Parathyroid adenoma (tissue), 2 donors: ENCODE measurements around the gene USP31.

Experiments used
- H2AFZ ChIP-seq: fragments of 300-600 bp; sonication (generic); one replicate; pipeline ENCODE4 v1.7.0; 2017; ENCODE audit warnings: antibody characterized with exemption, mild to moderate bottlenecking
- H3K27ac ChIP-seq: fragments of 300-600 bp; sonication (generic); one replicate; pipeline ENCODE4 v1.7.0; 2017
- H3K27me3 ChIP-seq: fragments of 300-600 bp; sonication (generic); one replicate; pipeline ENCODE4 v1.7.0; 2017; ENCODE audit warnings: low read length; ENCODE audit not compliant: control insufficient read depth, insufficient read depth
- H3K36me3 ChIP-seq: fragments of 300-600 bp; sonication (generic); one replicate; pipeline ENCODE4 v1.7.0; 2017; ENCODE audit warnings: low read length; ENCODE audit not compliant: control insufficient read depth, insufficient read depth
- H3K4me1 ChIP-seq: fragments of 300-600 bp; sonication (generic); one replicate; pipeline ENCODE4 v1.7.0; 2017; ENCODE audit warnings: control low read depth
- H3K4me2 ChIP-seq: fragments of 300-600 bp; sonication (generic); one replicate; pipeline ENCODE4 v1.7.0; 2017; ENCODE audit warnings: low read length
- H3K4me3 ChIP-seq: fragments of 300-600 bp; sonication (generic); one replicate; pipeline ENCODE4 v1.7.0; 2017; ENCODE audit warnings: low read depth, low read length
- H3K79me2 ChIP-seq: fragments of 300-600 bp; sonication (generic); one replicate; pipeline ENCODE4 v1.7.0; 2017; ENCODE audit warnings: control low read depth
- H3K9ac ChIP-seq: fragments of 300-600 bp; sonication (generic); one replicate; pipeline ENCODE4 v1.7.0; 2017; ENCODE audit warnings: mild to moderate bottlenecking
- H3K9me3 ChIP-seq: fragments of 300-600 bp; sonication (generic); one replicate; pipeline ENCODE4 v1.7.0; 2017; ENCODE audit warnings: low read length; ENCODE audit not compliant: control insufficient read depth
- TF ChIP-seq, protein P1 (sequence below): fragments of 300-600 bp; sonication (generic); IDR thresholded peaks from one replicate; pipeline ENCODE4 v1.7.0; 2017; ENCODE audit warnings: antibody characterized with exemption, mild to moderate bottlenecking
- donor health status: primary hyperparathyroidism.

Gene USP31

DNA sequence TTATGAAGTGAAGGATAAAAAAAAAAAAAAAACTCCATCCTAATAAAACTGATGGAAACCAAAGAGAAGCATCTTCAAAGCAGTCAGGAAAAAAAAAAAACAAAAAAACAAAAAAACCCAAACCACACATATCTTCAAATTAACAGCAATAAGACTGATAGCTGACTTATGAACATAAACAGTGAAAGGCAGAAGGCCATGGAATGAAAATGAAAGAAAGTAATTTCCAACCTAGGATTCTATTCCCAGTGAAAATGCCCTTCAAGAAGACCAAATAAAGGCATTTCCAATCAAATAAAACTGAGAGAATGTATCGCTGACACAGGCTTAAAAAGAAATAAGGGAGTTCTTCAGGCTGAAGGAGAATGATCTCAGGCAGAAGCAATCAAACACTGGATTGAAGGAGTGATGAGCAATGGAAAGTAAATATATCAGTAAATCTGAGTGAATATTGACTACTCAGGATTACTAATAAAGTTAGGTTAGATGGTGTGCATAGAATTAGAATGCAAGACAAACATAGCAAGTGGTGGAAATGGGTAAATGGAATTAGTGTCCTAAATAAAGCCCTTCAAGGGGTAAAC lies 92.1 kb downstream of the USP31 start:
- Histone ChIP-seq H3K79me2 (no peaks in the 10 kb centered on the region), H3K27me3 (no peaks in the 10 kb centered on the region), H2AFZ (no peak overlapping the region), H3K36me3 (no peaks in the 10 kb centered on the region), H3K9me3 (no peaks in the 10 kb centered on the region), H3K4me3 (no peak overlapping the region), H3K4me1 (no peaks in the 10 kb centered on the region), H3K9ac (no peak overlapping the region), H3K4me2 (no peak overlapping the region), H3K27ac (no peak overlapping the region)
- TF ChIP-seq, protein P1, sequence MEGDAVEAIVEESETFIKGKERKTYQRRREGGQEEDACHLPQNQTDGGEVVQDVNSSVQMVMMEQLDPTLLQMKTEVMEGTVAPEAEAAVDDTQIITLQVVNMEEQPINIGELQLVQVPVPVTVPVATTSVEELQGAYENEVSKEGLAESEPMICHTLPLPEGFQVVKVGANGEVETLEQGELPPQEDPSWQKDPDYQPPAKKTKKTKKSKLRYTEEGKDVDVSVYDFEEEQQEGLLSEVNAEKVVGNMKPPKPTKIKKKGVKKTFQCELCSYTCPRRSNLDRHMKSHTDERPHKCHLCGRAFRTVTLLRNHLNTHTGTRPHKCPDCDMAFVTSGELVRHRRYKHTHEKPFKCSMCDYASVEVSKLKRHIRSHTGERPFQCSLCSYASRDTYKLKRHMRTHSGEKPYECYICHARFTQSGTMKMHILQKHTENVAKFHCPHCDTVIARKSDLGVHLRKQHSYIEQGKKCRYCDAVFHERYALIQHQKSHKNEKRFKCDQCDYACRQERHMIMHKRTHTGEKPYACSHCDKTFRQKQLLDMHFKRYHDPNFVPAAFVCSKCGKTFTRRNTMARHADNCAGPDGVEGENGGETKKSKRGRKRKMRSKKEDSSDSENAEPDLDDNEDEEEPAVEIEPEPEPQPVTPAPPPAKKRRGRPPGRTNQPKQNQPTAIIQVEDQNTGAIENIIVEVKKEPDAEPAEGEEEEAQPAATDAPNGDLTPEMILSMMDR, result no peak

DNA sequence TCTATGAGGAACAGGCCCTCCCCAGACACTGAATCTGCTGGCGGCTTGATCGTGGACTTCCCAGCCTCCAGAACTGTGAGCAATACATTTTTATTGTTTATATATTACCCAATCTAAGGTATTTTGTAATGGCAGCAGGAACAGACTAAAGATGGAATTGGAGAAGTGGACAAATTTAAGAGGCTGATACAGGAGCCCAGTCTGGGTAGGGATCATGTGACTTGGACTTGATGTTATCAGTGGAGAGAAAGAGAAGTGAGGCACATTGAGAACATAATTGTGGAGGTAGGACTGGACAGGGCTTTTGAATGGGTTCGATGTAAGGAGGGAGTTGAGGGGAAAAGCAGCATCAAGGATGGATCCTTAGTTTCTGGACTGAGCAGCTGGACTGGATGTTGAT lies 93.8 kb downstream of the USP31 start:
- Histone ChIP-seq H3K9ac (no peak overlapping the region), H3K36me3 (no peaks in the 10 kb centered on the region), H3K4me3 (no peak overlapping the region), H3K4me1 (no peaks in the 10 kb centered on the region), H3K9me3 (no peaks in the 10 kb centered on the region), H2AFZ (no peak overlapping the region), H3K27ac (no peak overlapping the region), H3K79me2 (no peaks in the 10 kb centered on the region), H3K27me3 (no peaks in the 10 kb centered on the region), H3K4me2 (no peak overlapping the region)
- TF ChIP-seq, protein P1, result no peak

GRCh38 chr16:23052908-23053580 lies 96.2 kb downstream of the USP31 start:
- Histone ChIP-seq H3K4me2 (no peak overlapping the region), H3K27me3 (no peaks in the 10 kb centered on the region), H3K9me3 (no peaks in the 10 kb centered on the region), H3K79me2 (no peaks in the 10 kb centered on the region), H3K4me1 (no peaks in the 10 kb centered on the region), H3K4me3 (no peak overlapping the region), H2AFZ (no peak overlapping the region), H3K27ac (no peak overlapping the region), H3K36me3 (no peaks in the 10 kb centered on the region), H3K9ac (no peak overlapping the region)
- TF ChIP-seq, protein P1, result no peak

DNA sequence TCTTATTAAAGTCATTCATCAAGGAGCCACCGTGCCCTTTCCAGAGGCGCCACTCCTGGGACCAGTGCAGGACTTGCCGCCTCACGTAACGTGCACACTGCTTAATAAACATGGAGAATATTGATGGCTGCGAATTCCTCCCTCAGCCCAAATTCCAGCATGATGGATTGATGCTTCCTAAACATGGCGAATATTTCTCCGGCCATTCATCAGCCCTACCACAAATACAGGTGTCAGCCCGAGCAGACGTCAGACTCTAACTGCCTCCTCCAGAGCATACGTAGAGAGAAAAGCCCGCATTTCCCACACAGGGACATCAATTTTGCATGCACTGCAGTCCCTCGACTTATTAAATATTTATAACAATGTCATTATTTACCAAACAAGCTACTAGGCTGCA lies 97.0 kb downstream of the USP31 start:
- no peaks in the 10 kb centered on the region for H3K27me3 ChIP-seq
- no peak overlapping the region for H3K4me2 ChIP-seq
- no peak overlapping the region for H3K4me3 ChIP-seq
- H3K9me3 ChIP-seq, result no peaks in the 10 kb centered on the region
- H3K9ac ChIP-seq, result no peak overlapping the region
- TF ChIP-seq, protein P1, result no peak
- H3K4me1 ChIP-seq, result no peaks in the 10 kb centered on the region
- no peak overlapping the region for H2AFZ ChIP-seq
- H3K79me2 ChIP-seq, result no peaks in the 10 kb centered on the region
- H3K36me3 ChIP-seq, result no peaks in the 10 kb centered on the region
- no peak overlapping the region for H3K27ac ChIP-seq

GRCh38 chr16:23051587-23051986 lies 97.7 kb downstream of the USP31 start:
- TF ChIP-seq, protein P1, result no peak
- Histone ChIP-seq H3K4me1 (no peaks in the 10 kb centered on the region), H3K4me2 (no peak overlapping the region)

More at GRCh38 chr16:23051587-23051986, 97.7 kb downstream of the USP31 start:
- Histone ChIP-seq H2AFZ (no peak overlapping the region), H3K9me3 (no peaks in the 10 kb centered on the region), H3K9ac (no peak overlapping the region), H3K27me3 (no peaks in the 10 kb centered on the region), H3K27ac (no peak overlapping the region), H3K79me2 (no peaks in the 10 kb centered on the region), H3K4me3 (no peak overlapping the region), H3K36me3 (no peaks in the 10 kb centered on the region)
